NT2/D1 (cell line): ENCODE results near the gene NRXN2.

Experiments
- DNase-seq: peaks from one replicate; pipeline ENCODE4 v3.0.0-alpha.2; 2011; ENCODE audit warnings: low read depth, low spot score
- H3K27me3 ChIP-seq: 2 replicates; pipeline ENCODE4 v1.6.0; 2011; ENCODE audit warnings: mild to moderate bottlenecking; ENCODE audit not compliant: insufficient read length, insufficient read depth
- H3K36me3 ChIP-seq: 2 replicates; pipeline ENCODE4 v1.6.1; 2011; ENCODE audit warnings: mild to moderate bottlenecking, low read length, mixed read lengths; ENCODE audit not compliant: insufficient read depth, insufficient read length
- H3K4me1 ChIP-seq: 2 replicates; pipeline ENCODE4 v1.5.1; 2011; ENCODE audit not compliant: insufficient read depth, insufficient read length
- H3K4me3 ChIP-seq: 2 replicates; pipeline ENCODE4 v1.5.1; 2011; ENCODE audit warnings: low read depth; ENCODE audit not compliant: insufficient read length
- H3K9ac ChIP-seq: 2 replicates; pipeline ENCODE4 v1.6.0; 2011; ENCODE audit warnings: low read depth; ENCODE audit not compliant: insufficient read length
- H3K9me3 ChIP-seq: 2 replicates; pipeline ENCODE4 v1.5.1; 2011; ENCODE audit warnings: mild to moderate bottlenecking, low read length; ENCODE audit not compliant: insufficient read depth
- SUZ12 ChIP-seq: IDR thresholded peaks from 2 replicates; pipeline ENCODE4 v1.6.1; 2011; ENCODE audit not compliant: insufficient read length, insufficient read depth; ENCODE audit errors: extremely low read depth
- YY1 ChIP-seq: IDR thresholded peaks from 2 replicates; pipeline ENCODE4 v1.6.1; 2011; ENCODE audit not compliant: insufficient read length, insufficient read depth
- ZNF274 ChIP-seq: IDR thresholded peaks from 2 replicates; pipeline ENCODE4 v1.6.1; 2011; ENCODE audit warnings: mild to moderate bottlenecking, low read depth, low read length

NRXN2 gene

DNA sequence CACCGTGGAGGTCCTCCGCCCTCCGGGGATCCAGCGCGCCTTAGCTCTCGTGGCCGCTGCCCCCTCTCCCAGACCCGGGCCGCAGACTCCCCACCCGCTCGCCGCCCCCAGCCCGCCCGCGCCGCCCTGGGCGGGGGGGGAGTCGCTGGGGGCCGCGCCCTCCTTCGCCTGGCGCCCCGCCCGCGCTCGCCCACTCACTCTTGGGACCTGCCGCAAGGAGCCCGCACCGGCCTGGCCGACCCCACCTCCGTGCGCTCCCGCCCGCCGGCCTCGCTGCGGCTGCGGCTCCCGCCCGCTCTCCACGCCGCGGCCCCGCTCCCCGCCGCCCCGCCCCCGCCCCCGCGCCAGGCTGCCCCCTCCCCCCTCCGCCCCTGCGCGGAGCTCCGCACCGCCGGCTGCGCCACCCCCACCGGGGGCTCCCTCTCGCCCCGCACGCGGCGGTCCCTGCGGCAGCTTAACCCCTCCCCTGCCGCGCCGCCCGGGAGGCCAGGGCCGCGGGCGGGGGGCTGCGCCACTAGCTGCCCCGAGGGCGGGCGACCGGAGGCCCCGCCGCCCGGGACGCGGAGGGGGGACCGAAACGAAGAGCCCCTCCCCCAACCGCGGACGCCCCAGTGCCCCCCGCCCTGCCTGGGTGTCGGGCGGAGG is 21.7 kb upstream of the NRXN2 start:
- Histone ChIP-seq H3K4me1 (peaks cover 34% of the 10 kb centered on the region), H3K4me3 (peak overlapping the region; percentile 53), H3K27me3 (peaks cover 59% of the 10 kb centered on the region), H3K9ac (peak overlapping the region; percentile 76), H3K9me3 (no peaks in the 10 kb centered on the region), H3K36me3 (no peaks in the 10 kb centered on the region)
- no peak for DNase-seq
- no peak for TF ChIP-seq YY1
- no peak for TF ChIP-seq SUZ12
- TF ChIP-seq ZNF274 = no peak

GRCh38 chr11:64743591-64744543 is 20.9 kb upstream of the NRXN2 start, which contains the start of gene RASGRP2:
Gene RASGRP2, minus strand, starts transcription at chr11:64744142. Its CDS starts 1,276 bp downstream, at chr11:64742866.
- TF ChIP-seq YY1 (no peak), SUZ12 (peak; percentile 60)
- DNase-seq = no peak
- Histone ChIP-seq H3K9me3 (no peaks in the 10 kb centered on the region), H3K4me3 (peak within 1 kb of the TSS; percentile 62), H3K9ac (peak within 1 kb of the TSS; percentile 76), H3K36me3 (no peaks in the 10 kb centered on the region), H3K4me1 (peaks cover 41% of the 10 kb centered on the region), H3K27me3 (peaks cover 59% of the 10 kb centered on the region)

- DNase-seq = no peak
- TF ChIP-seq ZNF274 = no peak
- TF ChIP-seq YY1 = no peak
- TF ChIP-seq SUZ12 = no peak
- H3K9ac ChIP-seq = peak overlapping the region; percentile 89
Measured at GRCh38 chr11:64742889-64743590, 20.0 kb upstream of the NRXN2 start.

GRCh38 chr11:64742087-64742888 is 19.3 kb upstream of the NRXN2 start:
- Histone ChIP-seq H3K27me3 (peaks cover 59% of the 10 kb centered on the region), H3K9me3 (no peaks in the 10 kb centered on the region), H3K4me1 (peaks cover 41% of the 10 kb centered on the region), H3K4me3 (peak overlapping the region; percentile 62), H3K9ac (peak overlapping the region; percentile 89), H3K36me3 (no peaks in the 10 kb centered on the region)
- no peak for DNase-seq
- no peak for TF ChIP-seq ZNF274
- TF ChIP-seq SUZ12 = no peak
- no peak for TF ChIP-seq YY1

More at GRCh38 chr11:64742889-64743590, 20.0 kb upstream of the NRXN2 start:
- H3K36me3 ChIP-seq = no peaks in the 10 kb centered on the region
- peak overlapping the region; percentile 62 for H3K4me3 ChIP-seq
- H3K9me3 ChIP-seq = no peaks in the 10 kb centered on the region
- peaks cover 59% of the 10 kb centered on the region for H3K27me3 ChIP-seq
- peaks cover 41% of the 10 kb centered on the region for H3K4me1 ChIP-seq

DNA sequence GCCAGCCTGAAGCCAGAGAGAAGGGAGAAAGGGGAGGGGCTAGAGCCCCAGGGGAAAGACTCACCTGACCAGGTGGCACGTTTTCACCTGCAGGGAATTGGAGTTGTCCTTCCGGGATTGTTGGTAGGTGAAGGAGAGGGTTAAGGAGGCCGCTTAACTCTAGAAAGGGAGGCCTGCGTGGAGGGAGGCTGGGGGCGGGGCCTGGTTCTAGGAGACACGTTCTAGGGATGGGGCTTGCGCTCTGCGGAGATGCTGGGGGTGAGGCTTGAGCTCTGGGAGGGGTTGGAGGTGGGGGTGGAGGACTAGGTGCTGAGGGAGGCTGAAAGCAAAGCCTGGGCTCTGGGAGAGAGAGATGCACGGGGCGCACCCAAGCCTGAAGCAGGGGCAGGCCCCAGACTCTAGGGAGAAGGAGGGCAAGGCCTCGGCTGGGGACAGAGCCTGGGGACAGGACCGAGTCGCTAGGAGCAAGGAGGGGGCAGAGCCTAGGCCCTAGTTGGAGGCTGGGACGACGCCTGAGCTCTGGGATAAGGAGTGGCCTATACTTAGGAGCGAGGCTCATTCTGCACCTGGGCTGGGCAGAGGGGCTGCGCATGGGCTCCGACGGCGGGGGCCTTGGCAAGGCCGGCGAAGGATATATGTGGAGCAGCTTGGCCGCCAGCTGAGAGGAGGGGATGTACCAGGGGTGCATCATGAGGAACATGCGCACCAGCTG is 18.5 kb upstream of the NRXN2 start:
- H3K9me3 ChIP-seq = no peaks in the 10 kb centered on the region
- no peaks in the 10 kb centered on the region for H3K36me3 ChIP-seq
- no peak for DNase-seq
- peaks cover 41% of the 10 kb centered on the region for H3K4me1 ChIP-seq
- H3K4me3 ChIP-seq = peak overlapping the region; percentile 15
- TF ChIP-seq YY1 (no peak), ZNF274 (no peak), SUZ12 (no peak)
- peaks cover 54% of the 10 kb centered on the region for H3K27me3 ChIP-seq
- peak overlapping the region; percentile 89 for H3K9ac ChIP-seq

GRCh38 chr11:64739871-64740270 is 16.9 kb upstream of the NRXN2 start:
- H3K9me3 ChIP-seq = no peaks in the 10 kb centered on the region
- TF ChIP-seq YY1 (no peak), ZNF274 (no peak), SUZ12 (no peak)
- no peak overlapping the region for H3K9ac ChIP-seq
- H3K4me3 ChIP-seq = no peak overlapping the region
- no peak for DNase-seq
- H3K36me3 ChIP-seq = no peaks in the 10 kb centered on the region
- H3K4me1 ChIP-seq = peaks cover 40% of the 10 kb centered on the region
- H3K27me3 ChIP-seq = peaks cover 44% of the 10 kb centered on the region
